Choroid plexus epithelial cell (primary cell): ENCODE data around the gene TEX261.

Source experiments
- DNase-seq: peaks from one replicate; pipeline ENCODE4 v3.0.0-alpha.2; 2010; ENCODE audit warnings: low read depth
- H3K4me3 ChIP-seq: 2 replicates; pipeline ENCODE4 v1.5.1; 2011; ENCODE audit warnings: low read depth, mild to moderate bottlenecking, control low read depth, low read length, moderate library complexity
- TF ChIP-seq, protein P1 (sequence below): conservative IDR thresholded peaks from 2 replicates; pipeline ENCODE4 v1.5.1; 2011; ENCODE audit warnings: low read depth, mild to moderate bottlenecking, control low read depth, inconsistent platforms, low read length, moderate library complexity

The TEX261 gene

DNA sequence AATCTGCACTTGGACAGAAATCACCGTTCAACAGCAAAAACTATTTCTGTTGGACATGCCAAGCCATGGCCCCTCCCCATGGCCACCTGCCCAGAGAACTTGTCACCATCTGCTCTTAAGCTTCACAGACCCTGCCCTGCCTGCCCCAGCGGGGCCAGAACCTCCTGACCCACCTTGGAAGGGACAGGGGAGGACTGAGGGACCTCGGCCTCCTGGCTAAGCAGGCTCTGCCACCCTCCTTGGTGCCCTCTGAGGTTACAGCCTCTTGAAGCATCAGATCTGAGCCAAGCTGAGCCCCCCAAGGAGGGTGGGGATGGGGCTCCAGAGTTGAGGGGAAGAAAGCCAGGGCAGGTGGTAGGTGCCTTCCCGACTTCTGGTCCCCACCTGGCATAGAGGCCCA lies 6.5 kb downstream of the TEX261 start:
- TF ChIP-seq, protein P1, sequence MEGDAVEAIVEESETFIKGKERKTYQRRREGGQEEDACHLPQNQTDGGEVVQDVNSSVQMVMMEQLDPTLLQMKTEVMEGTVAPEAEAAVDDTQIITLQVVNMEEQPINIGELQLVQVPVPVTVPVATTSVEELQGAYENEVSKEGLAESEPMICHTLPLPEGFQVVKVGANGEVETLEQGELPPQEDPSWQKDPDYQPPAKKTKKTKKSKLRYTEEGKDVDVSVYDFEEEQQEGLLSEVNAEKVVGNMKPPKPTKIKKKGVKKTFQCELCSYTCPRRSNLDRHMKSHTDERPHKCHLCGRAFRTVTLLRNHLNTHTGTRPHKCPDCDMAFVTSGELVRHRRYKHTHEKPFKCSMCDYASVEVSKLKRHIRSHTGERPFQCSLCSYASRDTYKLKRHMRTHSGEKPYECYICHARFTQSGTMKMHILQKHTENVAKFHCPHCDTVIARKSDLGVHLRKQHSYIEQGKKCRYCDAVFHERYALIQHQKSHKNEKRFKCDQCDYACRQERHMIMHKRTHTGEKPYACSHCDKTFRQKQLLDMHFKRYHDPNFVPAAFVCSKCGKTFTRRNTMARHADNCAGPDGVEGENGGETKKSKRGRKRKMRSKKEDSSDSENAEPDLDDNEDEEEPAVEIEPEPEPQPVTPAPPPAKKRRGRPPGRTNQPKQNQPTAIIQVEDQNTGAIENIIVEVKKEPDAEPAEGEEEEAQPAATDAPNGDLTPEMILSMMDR, result no peak
- H3K4me3 ChIP-seq, result no peak overlapping the region
- DNase-seq, result no peak

DNA sequence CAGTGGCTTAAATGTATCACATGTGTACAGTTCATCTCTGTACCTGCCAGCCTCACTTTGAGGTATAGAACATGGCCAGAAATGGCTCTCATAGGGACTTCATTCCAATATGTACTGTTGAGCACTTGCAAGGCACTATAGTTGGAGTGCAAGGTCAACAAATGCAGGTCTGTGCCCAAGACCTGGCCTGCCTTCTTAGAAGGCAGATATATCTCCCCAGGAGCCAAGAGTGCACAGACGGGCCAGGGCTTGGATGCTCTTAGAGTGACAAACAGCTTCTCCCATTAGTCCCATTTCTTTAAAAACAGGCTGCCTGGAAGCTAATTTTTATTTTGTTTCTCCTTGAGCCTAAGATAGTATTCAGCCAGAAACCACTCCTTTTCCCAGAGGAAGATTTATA lies 7.3 kb downstream of the TEX261 start:
- no peak overlapping the region for H3K4me3 ChIP-seq
- no peak for DNase-seq
- TF ChIP-seq, protein P1, result no peak

DNA sequence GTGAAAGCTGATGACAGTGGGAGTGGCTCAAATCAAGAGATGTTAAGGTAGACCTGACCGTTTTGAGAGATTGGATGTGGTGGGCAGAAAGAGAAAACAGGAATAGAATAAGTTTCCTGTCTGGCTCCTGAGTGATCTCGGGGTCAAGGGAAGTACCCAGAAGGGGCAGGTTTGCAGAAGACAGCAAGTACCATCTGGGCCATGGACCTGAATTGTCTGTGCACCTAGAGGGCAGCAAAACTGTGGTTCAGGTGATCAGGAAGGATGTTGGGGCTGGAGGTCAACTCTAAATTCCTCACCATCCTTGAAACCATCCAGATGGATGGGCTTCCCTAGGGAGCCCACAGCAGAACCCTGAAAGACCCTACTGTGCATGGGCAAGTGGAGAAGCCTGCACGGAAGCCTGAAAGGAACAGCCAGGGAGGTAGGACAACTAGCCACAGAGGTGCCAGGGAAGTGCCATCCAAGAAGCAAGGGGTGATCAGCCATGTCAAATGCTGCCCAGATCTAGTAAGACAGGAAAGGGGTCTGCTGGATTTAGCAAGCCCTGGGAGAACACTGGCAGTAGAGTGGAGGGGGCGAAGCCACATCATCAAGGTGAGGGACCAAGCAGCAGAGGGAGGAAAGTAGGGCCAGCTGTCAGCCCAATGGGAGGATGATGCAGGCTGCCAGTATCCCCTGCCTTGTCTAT lies 8.0 kb downstream of the TEX261 start:
- DNase-seq, result no peak
- H3K4me3 ChIP-seq, result no peak overlapping the region
- TF ChIP-seq, protein P1, result no peak

DNA sequence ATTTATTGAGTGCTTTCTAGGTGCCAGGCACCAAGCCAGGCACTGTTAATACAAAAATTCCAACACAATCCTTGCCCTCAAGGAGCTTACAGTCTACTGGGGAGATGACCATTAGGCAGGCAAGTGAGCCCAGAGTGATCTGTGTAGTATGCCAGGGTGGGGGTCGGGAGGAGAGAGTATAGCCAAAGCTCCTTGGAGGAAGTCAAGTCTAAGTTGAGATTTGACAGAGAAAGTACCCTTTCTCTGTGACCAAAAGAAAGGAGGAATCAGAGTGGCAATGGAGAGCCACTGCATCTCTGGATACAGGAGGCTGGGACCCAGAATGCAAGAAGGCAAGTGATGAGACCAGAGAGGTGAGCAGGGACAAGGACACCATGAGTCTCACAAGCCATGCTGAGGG lies 8.7 kb downstream of the TEX261 start:
- H3K4me3 ChIP-seq, result no peak overlapping the region
- TF ChIP-seq, protein P1, result no peak
- no peak for DNase-seq

DNA sequence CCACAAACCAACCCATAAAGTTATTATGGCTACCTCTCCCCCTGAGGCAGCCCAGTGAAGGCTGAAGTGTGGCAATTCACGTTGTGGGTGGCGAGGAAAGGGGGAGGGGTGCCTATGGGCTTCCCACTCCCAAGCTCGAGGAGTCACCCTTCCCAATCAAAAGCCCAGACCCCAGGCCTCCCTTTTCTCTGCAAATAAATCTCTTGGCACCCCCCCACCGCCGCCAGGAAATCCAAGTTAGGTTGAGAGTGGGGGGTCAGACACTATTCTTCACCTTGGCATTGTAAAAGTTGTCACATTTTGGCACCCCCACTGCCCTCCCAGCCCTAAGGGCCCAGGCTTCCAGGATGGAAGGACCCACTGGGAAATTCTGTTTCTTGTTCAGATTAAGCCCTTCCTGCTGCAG lies 9.4 kb downstream of the TEX261 start:
- TF ChIP-seq, protein P1, result no peak
- no peak overlapping the region for H3K4me3 ChIP-seq
- DNase-seq, result no peak

DNA sequence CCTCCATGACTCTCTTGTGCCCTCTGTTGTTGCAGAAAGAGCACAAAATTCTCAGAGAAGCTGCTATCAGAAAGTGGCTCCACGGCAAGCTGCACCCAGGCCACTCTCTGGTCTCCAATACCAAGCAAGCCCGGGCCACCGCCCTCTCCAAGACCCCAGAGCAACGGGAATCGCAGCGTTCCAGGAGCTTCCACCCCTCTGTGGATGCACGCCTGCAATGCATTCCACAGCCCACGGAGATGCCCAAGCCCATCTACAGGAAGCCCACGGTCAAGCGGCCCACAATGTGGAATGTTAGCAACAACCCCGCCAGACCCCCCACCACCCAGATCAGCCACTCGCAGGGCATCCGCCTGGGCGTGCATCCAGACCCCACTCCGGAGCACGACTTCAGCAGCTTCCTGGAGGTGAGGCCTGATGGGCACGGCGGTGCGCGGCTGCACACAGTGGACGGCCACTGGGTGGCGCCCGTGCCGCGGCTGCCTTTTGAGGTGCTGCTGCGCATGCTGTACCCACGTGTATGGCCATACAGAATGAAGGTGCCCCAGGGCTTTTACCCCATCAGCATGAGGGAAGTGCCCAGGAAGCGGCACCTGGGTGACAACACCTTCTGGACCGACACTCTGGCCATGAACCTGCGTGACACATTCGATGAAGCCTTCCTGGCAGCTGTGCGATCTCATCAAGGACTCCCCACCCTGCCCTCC lies 9.9 kb downstream of the TEX261 start:
- DNase-seq, result peak; percentile 58
- TF ChIP-seq, protein P1, result peak; percentile 82
- no peak overlapping the region for H3K4me3 ChIP-seq

DNA sequence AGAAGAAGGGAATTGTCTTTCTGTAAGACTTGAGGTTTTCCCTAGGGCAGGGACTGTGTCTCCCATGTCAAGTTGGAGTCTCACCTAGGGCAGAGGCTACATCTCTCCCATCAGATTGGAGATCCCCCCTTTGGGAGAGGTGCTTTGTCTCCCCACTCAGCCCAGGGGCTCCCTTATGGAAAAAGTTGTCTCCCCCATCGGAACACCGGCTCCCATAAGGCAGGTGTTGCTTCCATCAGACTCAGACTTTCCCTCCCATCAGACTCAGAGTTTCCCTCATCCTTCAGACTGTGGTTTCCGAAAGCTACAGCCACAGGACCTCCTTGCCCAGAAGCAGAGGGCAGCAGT lies 10.5 kb downstream of the TEX261 start:
- no peak overlapping the region for H3K4me3 ChIP-seq
- DNase-seq, result no peak
- TF ChIP-seq, protein P1, result no peak
